Measurements from ENCODE around the gene PPOX.
A peak's percentile ranks its signal among the peaks of the same experiment; 100 is the strongest.

The PPOX gene

GRCh38 chr1:161153682-161154337, 12.4 kb upstream of the PPOX start, which contains the start of gene UFC1:
UFC1 (plus strand) TSS chr1:161153978; CDS start chr1:161153998, 20 bp downstream.
- DNase-seq (ENCODE audit: low spot score) = peak; percentile 88

DNA sequence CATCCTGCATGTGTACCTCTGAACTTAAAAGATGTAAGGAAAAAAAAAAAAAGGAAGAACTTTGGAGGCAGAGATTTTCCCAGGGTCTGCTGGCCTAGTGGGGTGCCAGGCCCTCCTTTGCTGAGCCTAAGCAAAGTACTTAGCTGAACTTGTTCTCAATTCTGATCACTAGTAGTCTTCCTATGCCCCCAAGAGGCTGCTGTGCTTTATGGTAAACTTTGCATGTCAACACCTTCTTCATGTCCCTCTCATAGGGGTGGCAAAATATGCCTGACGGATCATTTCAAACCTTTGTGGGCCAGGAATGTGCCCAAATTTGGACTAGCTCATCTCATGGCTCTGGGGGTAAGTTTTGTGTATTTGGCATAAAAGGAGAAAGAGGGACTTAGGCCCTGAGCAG, 8.4 kb upstream of the PPOX start:
- no peak for DNase-seq (ENCODE audit: low spot score)

GRCh38 chr1:161158316-161159010, 7.8 kb upstream of the PPOX start:
- DNase-seq (ENCODE audit: low spot score) = no peak

- peak; percentile 92 for DNase-seq (ENCODE audit: low spot score)
These were observed 6.9 kb upstream of the PPOX start, which contains the start of gene USP21 for GRCh38 chr1:161159087-161159912. USP21 (plus strand) TSS chr1:161159500; CDS start chr1:161160641, 1,141 bp downstream.

DNA sequence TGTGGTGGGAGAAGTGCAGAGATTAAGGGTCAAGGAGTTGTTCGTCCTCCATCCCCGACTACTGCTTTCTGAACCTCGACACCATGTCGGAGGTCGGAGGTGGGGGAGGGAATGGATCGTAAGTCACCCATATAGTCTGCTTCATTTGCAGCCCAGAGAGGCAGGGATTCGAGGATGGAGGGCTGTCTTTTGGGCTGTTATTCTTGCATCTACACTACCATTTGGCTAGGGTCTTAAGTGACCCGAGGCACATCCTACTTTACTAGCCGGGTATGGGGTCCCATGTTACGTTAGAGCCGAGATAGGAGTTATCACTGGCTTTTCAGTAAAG, 6.3 kb upstream of the PPOX start:
- DNase-seq (ENCODE audit: low spot score) = no peak

- DNase-seq (ENCODE audit: low spot score) = no peak
These were observed 5.5 kb upstream of the PPOX start for GRCh38 chr1:161160671-161161145.

DNA sequence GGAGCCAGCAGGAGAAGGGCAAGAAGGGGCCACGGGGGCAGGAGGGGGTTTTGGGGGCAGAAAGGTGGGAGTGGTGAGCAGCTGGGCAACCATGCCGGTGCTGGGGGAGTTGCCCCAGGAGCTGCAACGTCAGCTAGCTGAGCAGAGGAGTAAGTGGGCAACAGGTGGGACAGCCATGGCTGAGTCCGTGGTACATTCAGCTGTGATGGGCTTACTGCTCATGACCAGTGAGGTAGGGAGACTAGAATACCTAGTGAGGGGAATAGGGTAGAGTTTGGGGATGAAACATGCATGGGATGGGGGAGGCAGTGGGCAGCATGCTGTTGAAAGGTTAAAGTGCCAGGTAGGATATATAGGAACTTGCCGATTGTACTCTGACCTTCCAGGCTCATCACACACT, 4.6 kb upstream of the PPOX start:
- no peak for DNase-seq (ENCODE audit: low spot score)

DNA sequence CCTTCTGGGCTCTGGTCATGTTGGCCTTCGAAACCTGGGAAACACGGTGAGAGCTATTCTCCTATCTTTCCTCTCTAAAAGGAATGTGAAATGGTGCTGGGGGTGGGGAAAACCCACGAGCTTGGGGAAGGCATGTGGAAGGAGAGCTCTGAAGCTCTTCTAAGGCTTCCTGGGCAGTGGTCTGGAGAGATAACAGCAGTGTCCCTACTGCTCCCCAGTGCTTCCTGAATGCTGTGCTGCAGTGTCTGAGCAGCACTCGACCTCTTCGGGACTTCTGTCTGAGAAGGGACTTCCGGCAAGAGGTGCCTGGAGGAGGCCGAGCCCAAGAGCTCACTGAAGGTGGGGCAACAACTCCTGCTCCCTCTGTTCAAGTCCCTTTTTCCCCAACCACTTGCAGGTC, 4.2 kb upstream of the PPOX start:
- DNase-seq (ENCODE audit: low spot score) = no peak

GRCh38 chr1:161162806-161163205, 3.4 kb upstream of the PPOX start:
- no peak for DNase-seq (ENCODE audit: low spot score)

- DNase-seq (ENCODE audit: low spot score) = no peak
These were observed 2.4 kb upstream of the PPOX start for GRCh38 chr1:161163793-161164192.

- DNase-seq (ENCODE audit: low spot score) = no peak
These were observed 1.2 kb upstream of the PPOX start for GRCh38 chr1:161164901-161165610.

GRCh38 chr1:161166669-161167548, 683 bp downstream of the PPOX start:
- DNase-seq (ENCODE audit: low spot score) = no peak

DNA sequence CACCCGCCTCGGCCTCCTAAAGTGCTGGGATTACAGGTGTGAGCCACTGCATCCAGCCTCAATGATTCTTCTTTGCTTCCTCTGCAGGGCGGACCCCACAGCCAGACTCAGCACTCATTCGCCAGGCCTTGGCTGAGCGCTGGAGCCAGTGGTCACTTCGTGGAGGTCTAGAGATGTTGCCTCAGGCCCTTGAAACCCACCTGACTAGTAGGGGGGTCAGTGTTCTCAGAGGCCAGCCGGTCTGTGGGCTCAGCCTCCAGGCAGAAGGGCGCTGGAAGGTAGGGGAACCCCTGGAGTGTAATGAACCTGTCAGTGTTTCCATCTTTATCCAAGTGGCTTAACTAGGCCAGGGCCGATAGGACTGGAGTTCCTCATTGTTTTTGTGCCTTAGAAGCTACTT, 2.7 kb downstream of the PPOX start:
- DNase-seq (ENCODE audit: low spot score) = no peak

- DNase-seq (ENCODE audit: low spot score) = no peak
These were observed 5.0 kb downstream of the PPOX start for GRCh38 chr1:161171191-161171590.

DNA sequence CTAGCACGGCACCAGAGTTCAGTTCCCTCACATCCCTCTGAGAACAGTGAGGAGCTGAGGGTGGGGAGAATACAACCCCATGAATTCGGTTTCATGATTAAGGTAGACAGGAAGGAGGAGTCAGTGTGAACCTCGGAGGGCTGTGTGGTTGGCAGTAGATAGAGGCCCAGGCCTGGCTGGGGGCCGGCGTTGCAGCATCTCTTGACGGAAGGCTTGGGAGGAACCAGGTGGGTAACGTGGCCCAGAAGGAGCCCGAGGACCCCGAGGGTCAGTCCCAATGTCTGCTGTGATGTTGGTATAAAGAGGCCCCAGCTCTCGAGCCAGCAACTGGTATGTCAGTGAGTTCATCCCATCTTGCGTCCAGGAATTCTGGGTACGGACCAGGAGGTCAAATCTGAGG, 5.5 kb downstream of the PPOX start:
- no peak for DNase-seq (ENCODE audit: low spot score)

DNA sequence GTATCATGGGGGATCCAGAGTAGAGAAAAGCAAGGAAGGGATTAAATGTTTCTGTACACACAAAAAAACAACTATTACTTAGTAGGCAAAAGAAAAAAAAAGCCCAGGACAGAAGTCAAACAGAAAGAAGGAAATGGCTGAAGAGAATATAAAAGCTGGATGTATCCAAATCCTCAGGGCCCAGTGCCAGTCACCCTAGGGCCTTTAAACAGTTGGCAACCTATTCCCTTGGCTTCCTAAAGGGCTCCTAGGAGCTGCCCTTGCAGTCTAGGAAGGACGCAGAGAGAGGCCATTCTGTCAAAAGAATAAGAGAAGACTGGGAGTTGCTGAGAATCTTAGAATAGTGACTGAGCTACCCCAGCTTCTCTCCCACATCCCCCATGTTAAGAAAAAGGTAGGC, 6.1 kb downstream of the PPOX start:
- DNase-seq (ENCODE audit: low spot score) = no peak

DNA sequence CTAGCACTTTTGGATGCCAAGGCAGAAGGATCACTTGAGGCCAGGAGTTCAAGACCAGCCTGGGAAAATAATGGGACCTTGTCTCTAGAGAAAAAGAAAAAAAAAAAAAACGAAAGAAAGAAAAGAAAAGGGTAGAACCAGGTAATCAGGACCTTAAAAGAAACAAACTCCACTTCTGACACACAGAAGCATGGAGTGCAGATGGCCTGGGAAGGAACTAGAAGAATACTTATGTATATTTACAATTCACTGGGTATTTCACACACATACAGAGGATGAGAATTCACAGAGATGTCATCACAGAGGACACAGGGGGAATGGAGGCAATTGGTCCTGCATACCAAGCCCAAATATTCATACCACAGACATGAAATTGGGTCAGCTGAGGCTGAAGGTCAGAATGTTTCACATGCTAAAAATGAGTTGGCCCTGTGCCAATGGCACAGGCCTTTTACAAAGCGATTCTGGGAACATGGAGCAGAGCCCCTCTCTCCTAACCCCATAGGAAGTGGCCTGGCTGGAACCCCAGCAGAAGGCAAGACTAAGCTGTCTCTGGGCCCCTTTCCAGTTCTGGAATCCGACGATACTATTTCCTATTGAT, 6.7 kb downstream of the PPOX start:
- no peak for DNase-seq (ENCODE audit: low spot score)

GRCh38 chr1:161173711-161174110, 7.5 kb downstream of the PPOX start:
- DNase-seq (ENCODE audit: low spot score) = no peak

GRCh38 chr1:161174911-161175310, 8.7 kb downstream of the PPOX start:
- DNase-seq (ENCODE audit: low spot score) = no peak

DNA sequence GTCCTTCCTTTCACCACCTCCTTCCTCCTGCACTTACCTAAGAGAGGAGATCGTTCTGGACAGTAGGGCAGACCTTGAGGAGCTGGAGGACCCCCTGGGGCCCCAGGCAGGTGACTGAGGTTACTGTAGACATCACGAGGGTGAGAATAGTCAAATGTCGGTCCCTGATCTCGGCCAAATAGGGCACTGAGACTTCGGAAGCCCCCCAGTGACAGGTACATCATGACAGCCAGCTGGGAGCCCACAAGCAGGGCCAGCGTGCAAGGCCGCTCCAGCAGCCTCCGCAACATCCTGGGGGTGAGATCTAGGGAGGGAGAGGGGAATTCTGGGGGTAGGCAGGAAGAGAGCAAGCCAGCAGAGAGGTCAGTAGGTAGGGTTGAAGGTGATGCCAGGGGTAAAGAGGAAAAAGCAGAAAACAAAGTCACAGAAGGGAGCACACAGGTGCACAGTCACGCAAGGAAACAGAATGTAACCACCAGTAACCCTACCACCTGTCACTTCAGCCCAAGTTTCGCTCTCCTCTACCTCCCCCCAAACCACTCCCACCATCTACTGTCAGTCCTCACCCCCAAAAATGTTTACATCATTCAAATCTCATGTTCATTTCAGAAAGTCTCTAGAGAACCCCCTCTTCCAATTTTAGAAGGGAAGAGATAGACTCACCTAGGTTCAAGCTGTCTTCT, 9.7 kb downstream of the PPOX start:
- no peak for DNase-seq (ENCODE audit: low spot score)

Measured in activated CD4-positive, alpha-beta T cell treated with anti-CD3 and anti-CD28 coated beads, Interleukin-2, Interleukin-4, amounts not matched to agents 100 ng/mL and 50 ng/mL, durations not matched to agents 16 hours and 8 hours (primary cell).